Epithelial cell of prostate (primary cell): ENCODE measurements around the gene KANSL2.
A peak's percentile ranks its signal among the peaks of the same experiment; 100 is the strongest.
"Not testable (repeated sequence)": the region's sequence is repeated elsewhere in the genome, so short reads cannot be mapped to it uniquely, and the experiment has no call there.

Source experiments
- DNase-seq: peaks from one replicate; pipeline ENCODE4 v3.0.0-alpha.2; 2011; ENCODE audit warnings: low read depth, low spot score
- H3K27ac ChIP-seq: fragments of 450-650 bp; 2 replicates; pipeline ENCODE4 v1.5.1; 2017; ENCODE audit warnings: mild to moderate bottlenecking

The KANSL2 gene

GRCh38 chr12:48686615-48687334, 4.7 kb upstream of the KANSL2 start:
- H3K27ac ChIP-seq: no peak overlapping the region
- no peak for DNase-seq

DNA sequence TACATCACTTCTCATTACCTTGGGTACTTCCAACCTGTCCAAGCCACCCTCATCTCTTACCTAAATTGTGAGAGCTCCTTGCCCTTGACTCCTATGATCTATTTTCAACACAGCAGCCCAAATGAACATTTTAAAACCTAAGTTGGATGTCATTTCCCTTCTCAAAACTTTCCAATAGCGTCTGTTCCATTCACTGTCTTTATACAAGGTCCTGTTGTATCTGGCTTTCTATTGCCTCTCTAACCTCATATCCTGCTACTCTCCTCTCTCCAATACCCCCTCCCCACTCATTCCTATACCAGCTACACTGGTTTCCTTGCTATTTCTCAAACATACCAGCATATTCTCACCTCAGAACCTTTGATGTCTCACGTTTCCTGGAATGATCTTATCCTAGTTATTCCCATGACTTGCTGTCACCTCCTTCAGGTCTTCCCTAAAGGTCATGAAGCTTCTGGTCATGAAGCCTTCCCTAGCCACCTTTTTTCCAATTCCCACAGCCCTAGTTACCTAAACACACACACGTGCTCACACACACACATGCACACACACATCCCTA, 4.1 kb upstream of the KANSL2 start:
- no peak overlapping the region for H3K27ac ChIP-seq

DNA sequence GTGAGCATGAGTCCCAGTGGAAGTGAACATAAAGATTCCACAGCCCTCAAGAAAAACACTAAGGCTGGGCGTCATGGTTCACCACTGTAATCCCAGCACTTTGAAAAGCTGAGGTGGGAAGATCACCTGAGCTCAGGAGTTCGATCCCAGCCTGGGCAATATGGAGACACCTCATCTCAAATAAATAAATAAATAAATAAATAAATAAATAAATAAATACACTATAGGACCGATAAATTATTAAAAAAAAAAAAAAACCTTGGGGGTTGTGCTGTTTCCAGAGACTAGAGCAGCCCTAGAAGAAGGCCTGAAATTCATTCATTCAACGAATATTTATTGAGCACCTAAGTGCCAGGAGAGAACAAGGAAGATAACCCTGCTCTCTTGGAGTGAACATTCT, 1.5 kb upstream of the KANSL2 start:
- no peak for DNase-seq
- H3K27ac ChIP-seq: no peak overlapping the region

More for the DNA sequence above, 4.1 kb upstream of the KANSL2 start:
- no peak for DNase-seq

GRCh38 chr12:48682927-48683326, 889 bp upstream of the KANSL2 start:
- no peak overlapping the region for H3K27ac ChIP-seq
- no peak for DNase-seq

DNA sequence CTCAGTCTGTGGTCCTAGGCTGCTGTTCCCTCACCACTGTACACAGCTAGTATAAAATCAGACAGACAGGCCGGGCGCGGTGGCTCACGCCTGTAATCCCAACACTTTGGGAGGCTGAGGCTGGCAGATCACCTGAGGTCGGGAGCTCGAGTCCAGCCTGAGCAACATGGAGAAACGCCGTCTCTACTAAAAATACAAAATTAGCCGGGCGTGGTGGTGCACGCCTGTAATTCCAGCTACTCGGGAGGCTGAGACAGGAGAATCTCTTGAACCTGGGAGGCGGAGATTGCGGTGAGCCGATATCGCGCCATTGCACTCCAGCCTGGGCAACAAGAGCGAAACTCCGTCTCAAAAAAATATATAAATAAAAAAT, 481 bp upstream of the KANSL2 start:
- peak overlapping the region; percentile 65 for H3K27ac ChIP-seq
- DNase-seq: not testable (repeated sequence)

DNA sequence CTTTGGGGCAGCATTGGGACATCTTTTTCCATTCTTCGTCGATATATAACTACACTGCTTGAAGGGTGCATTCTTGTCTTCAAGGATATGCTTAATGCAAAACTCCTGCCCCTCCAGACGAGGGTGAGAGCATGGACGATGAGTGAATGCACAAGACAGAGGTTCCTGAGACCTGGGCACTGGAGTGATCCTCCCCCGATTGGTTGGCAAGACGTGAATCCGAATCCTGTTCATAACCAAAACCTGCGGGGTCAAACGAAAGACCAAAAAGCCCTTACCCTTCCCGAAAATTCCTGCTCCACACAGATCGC, 684 bp downstream of the KANSL2 start:
- peak overlapping the region; percentile 65 for H3K27ac ChIP-seq
- DNase-seq: no peak

- DNase-seq: no peak
- H3K27ac ChIP-seq: no peak overlapping the region
Observed at GRCh38 chr12:48680861-48681260, 1.2 kb downstream of the KANSL2 start.

- no peak overlapping the region for H3K27ac ChIP-seq
- no peak for DNase-seq
Observed at GRCh38 chr12:48678551-48679185, 3.4 kb downstream of the KANSL2 start.

DNA sequence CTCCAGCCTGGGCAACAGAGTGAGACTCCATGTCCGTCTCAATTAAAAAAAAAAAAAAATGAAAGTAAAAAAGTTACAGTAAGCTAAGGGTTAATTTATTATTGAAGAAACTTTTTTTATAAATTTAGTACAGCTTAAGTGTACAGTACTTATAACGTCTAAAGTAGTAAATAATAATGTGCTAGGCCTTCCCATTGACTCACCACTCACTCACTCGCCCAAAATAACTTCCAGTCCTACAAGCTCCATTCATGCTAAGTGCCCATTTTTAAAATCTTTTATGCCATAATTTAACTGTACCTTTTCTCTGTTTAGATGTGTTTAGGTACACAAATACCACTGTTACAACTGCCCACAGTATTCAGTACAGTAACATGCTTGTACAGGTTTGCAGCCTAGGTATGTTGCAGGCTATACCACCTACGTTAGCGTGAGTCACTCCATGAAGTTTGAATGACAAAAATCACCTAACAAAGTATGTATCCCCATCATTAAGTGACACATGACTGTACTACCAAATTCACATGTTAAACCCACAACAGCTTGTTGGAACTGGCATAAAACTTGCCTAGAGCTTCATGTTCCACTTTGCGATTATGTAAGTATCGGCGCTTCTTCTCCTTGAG, 10.7 kb downstream of the KANSL2 start:
- peak; percentile 94 for DNase-seq
- H3K27ac ChIP-seq: peak overlapping the region; percentile 39

DNA sequence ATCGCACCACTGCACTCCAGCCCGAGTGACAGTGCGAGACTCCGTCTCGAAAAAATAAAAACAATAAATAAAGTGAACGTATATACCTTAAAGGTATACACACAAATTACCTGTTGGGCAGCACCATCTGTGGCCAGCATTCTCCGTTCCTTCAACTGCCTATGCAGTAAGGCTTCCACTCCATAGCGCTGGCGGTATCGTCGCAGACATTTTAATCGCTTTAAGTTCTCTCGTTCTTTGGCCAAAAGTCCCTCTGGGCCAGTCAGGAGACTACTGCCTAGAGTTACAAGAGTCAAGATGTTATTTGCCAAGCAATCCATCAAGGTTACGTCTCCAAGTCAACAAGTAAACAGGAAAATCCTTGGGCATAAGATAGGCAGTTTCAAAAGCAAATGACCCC, 13.0 kb downstream of the KANSL2 start:
- no peak overlapping the region for H3K27ac ChIP-seq
- DNase-seq: no peak

GRCh38 chr12:48659863-48660262, 22.2 kb downstream of the KANSL2 start:
- DNase-seq: no peak
- H3K27ac ChIP-seq: no peak overlapping the region

DNA sequence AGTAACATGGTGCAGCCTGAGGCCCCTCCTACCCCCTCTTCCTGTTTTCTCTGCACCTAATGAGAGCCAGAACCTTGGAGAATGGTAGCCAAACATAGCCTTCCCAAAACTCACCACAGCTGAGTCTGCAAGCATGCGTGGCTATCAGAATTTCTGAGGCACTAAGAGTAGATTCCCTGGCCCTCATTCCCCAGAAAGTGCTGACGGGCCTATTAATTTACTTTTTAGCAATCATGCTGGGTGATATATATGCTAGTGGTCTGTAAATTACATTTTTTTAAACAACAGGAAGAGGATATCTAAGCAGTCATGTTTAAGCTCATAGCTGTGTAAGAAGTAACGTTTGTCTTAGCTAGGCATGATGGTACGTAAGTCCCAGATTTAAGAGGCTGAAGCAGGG, 30.4 kb downstream of the KANSL2 start:
- no peak overlapping the region for H3K27ac ChIP-seq
- DNase-seq: no peak

DNA sequence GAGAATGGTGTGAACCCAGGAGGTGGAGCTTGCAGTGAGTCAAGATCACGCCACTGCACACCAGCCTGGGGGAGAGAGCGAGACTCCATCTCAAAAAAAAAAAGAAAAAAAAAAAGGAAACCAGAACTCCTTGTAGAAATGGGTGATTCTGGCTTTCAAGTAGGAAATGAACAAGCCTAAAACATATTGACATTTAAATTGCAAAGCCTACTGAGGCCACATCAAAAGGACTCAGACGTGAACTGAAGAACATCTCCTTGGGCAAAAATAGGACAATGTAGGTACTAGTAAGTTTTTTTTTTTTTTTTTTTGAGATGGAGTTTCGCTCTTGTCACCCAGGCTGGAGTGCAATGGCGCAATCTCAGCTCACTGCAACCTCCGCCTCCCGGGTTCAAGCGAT, 36.7 kb downstream of the KANSL2 start:
- H3K27ac ChIP-seq, DNase-seq: not testable (repeated sequence)

- H3K27ac ChIP-seq: no peak overlapping the region
- no peak for DNase-seq
Observed at GRCh38 chr12:48643011-48643410, 39.0 kb downstream of the KANSL2 start.

GRCh38 chr12:48641752-48642555, 40.1 kb downstream of the KANSL2 start:
- DNase-seq, H3K27ac ChIP-seq: not testable (repeated sequence)

GRCh38 chr12:48640854-48641253, 41.2 kb downstream of the KANSL2 start:
- no peak for DNase-seq
- no peak overlapping the region for H3K27ac ChIP-seq

DNA sequence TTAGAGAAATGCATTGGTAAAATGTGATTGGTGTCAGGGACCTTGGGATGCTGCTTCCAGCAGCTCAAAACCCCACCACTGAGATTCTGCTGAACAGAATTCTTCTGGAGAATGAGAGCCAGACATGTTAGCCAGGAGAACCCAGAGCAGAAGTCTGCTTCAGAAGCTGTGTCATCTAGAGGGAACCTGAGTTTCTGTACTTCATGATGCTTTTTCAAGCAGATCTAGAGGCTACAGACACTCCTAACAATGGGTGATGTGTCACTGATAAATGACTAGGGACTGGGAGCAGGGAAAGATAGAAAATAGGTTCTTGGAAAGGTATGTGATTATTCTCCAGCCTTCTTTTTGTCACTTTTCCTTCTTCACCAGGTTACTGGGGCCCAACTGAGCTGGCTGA, 41.6 kb downstream of the KANSL2 start:
- no peak for DNase-seq
- H3K27ac ChIP-seq: no peak overlapping the region

DNA sequence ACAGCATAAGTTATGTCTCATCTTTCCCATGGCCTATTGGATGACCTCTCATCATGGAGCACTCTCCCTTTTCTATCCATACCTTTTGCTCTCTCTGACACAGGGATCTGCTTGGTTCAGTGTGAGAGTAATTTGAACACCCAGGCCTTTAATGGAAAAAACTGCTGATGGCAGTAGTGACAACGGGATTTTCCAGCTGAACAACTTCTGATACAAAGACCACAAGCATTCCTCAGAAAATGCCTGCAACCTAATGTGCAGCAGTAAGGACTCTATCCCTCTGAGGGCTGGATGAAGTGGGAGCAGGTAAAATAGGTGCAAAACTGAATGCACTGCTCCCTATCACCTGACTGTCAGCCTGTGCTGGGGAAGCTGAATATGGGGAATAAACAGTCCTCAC, 51.0 kb downstream of the KANSL2 start:
- no peak for DNase-seq
- H3K27ac ChIP-seq: no peak overlapping the region

DNA sequence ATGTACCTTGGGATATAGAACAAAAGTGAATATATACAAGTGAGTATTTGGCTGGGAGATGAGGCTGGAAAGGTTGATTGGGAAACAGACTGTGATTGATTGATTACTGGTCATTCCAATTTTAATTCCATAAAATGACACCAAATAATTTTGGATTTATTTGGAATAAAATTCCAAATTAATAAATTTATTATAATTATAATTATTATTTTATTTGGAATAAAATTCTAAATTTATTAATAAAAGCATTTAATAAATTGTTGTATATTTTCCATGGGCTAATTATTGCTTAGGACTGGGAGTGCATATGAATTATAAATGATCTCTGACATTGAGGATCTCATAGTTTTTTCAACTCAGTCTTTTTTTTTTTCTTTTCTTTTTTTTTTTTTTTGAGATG, 51.7 kb downstream of the KANSL2 start:
- no peak overlapping the region for H3K27ac ChIP-seq
- no peak for DNase-seq

DNA sequence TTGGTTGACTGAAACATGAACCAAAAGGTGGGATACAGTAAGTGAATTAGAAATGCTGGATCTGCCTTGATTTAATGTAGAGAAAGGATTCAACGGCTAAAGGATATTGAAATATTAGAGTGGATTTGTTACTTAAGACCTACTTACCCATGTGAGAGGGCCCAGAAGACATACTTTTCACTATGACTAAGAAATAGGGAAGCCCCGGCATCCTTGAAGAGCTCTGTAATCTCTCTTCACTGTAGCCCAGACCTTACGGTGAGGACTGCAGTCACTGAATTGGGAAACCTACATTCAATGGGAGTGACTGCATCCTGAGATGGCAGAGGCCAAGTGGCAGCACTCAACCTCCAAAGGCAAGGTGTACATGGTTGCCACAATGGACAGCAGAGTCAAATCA, 52.5 kb downstream of the KANSL2 start:
- no peak for DNase-seq

GRCh38 chr12:48627556-48627955, 54.5 kb downstream of the KANSL2 start:
- H3K27ac ChIP-seq: no peak overlapping the region
- no peak for DNase-seq

More for the DNA sequence above, 52.5 kb downstream of the KANSL2 start:
- H3K27ac ChIP-seq: no peak overlapping the region
